ENCODE data around the gene MEIOB.

The MEIOB gene

GRCh38 chr16:1788095-1788707 is 83.8 kb downstream of the MEIOB start:
- DNase-seq (ENCODE audit: low read depth in 2 of 2): no peak

- DNase-seq (ENCODE audit: low read depth in 2 of 2): no peak
Observed at GRCh38 chr16:1787322-1788094, 84.5 kb downstream of the MEIOB start.

GRCh38 chr16:1787056-1787321 is 85.0 kb downstream of the MEIOB start:
- no peak for DNase-seq (ENCODE audit: low read depth in 2 of 2)

- no peak for DNase-seq (ENCODE audit: low read depth in 2 of 2)
Observed at GRCh38 chr16:1786242-1787055, 85.5 kb downstream of the MEIOB start.

GRCh38 chr16:1785846-1786170 is 86.2 kb downstream of the MEIOB start:
- no peak for DNase-seq (ENCODE audit: low read depth in 2 of 2)

- no peak for DNase-seq (ENCODE audit: low read depth in 2 of 2)
Observed at GRCh38 chr16:1784977-1785845, 86.8 kb downstream of the MEIOB start.
